GM23248 (cell line): ENCODE data around the gene COX7A2L.

ENCODE experiments used
- EZH2 ChIP-seq: fragments of 200-600 bp; sonication (generic); IDR thresholded peaks from 2 replicates; pipeline ENCODE4 v1.6.1; 2018; ENCODE audit warnings: antibody characterized with exemption, mild to moderate bottlenecking; ENCODE audit not compliant: insufficient read depth, poor library complexity, severe bottlenecking
- EZH2phosphoT487 ChIP-seq: fragments of 200-600 bp; sonication (generic); IDR thresholded peaks from 2 replicates; pipeline ENCODE4 v1.6.1; 2018; ENCODE audit warnings: antibody characterized with exemption, moderate library complexity, mild to moderate bottlenecking, low read depth; ENCODE audit not compliant: insufficient read depth

- TF ChIP-seq EZH2phosphoT487 (no peak), EZH2 (no peak)
These were observed at the start of gene COX7A2L for GRCh38 chr2:42360890-42361727.
